Measurements from ENCODE around the gene PLCG2.
"Not testable (repeated sequence)": the region's sequence is repeated elsewhere in the genome, so short reads cannot be mapped to it uniquely, and the experiment has no call there.

Gene PLCG2

GRCh38 chr16:81778861-81779535, at the start of gene PLCG2:
TSS of gene PLCG2 (plus strand) at chr16:81779291. CDS start at chr16:81785990, 6,699 bp downstream.
- DNase-seq, result no peak

GRCh38 chr16:81729451-81729850, 49.6 kb upstream of the PLCG2 start:
- DNase-seq, result no peak

GRCh38 chr16:81730090-81731051, 48.7 kb upstream of the PLCG2 start:
- DNase-seq, result peak; percentile 86

GRCh38 chr16:81731649-81732048, 47.4 kb upstream of the PLCG2 start:
- no peak for DNase-seq

- no peak for DNase-seq
Measured at GRCh38 chr16:81732699-81733098, 46.4 kb upstream of the PLCG2 start.

- DNase-seq, result no peak
Measured at GRCh38 chr16:81733295-81733694, 45.8 kb upstream of the PLCG2 start.

GRCh38 chr16:81734632-81735434, 44.3 kb upstream of the PLCG2 start:
- DNase-seq, result no peak

GRCh38 chr16:81737885-81738536, 41.1 kb upstream of the PLCG2 start:
- peak; percentile 62 for DNase-seq

- no peak for DNase-seq
Measured at GRCh38 chr16:81738783-81739496, 40.2 kb upstream of the PLCG2 start.

GRCh38 chr16:81739503-81739902, 39.6 kb upstream of the PLCG2 start:
- no peak for DNase-seq

GRCh38 chr16:81740169-81740568, 38.9 kb upstream of the PLCG2 start:
- DNase-seq, result no peak

GRCh38 chr16:81741430-81741770, 37.7 kb upstream of the PLCG2 start:
- not testable (repeated sequence) for DNase-seq

GRCh38 chr16:81744385-81744784, 34.7 kb upstream of the PLCG2 start:
- DNase-seq, result no peak

GRCh38 chr16:81744911-81745310, 34.2 kb upstream of the PLCG2 start:
- no peak for DNase-seq

GRCh38 chr16:81745704-81746558, 33.2 kb upstream of the PLCG2 start:
- peak; percentile 16 for DNase-seq

GRCh38 chr16:81746566-81746965, 32.5 kb upstream of the PLCG2 start:
- DNase-seq, result no peak

GRCh38 chr16:81748476-81749198, 30.5 kb upstream of the PLCG2 start:
- no peak for DNase-seq

GRCh38 chr16:81752225-81752875, 26.7 kb upstream of the PLCG2 start:
- no peak for DNase-seq

GRCh38 chr16:81752876-81753227, 26.2 kb upstream of the PLCG2 start:
- DNase-seq, result no peak

- DNase-seq, result no peak
Measured at GRCh38 chr16:81754858-81755257, 24.2 kb upstream of the PLCG2 start.

Data from NCI-H748 treated with DMSO at 0.1 percent for 48 hours (cell line).